ENCODE measurements around the gene SPRED2.

- no peak for TF ChIP-seq CTCF (IDR thresholded peaks at IDR 0.05; ENCODE audit: low read depth, low read length, missing input control)
- no peak for TF ChIP-seq RAD21 (IDR thresholded peaks at IDR 0.05)
- no peak for TF ChIP-seq REST (IDR thresholded peaks at IDR 0.05)
- TF ChIP-seq, protein P1, sequence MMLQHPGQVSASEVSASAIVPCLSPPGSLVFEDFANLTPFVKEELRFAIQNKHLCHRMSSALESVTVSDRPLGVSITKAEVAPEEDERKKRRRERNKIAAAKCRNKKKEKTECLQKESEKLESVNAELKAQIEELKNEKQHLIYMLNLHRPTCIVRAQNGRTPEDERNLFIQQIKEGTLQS (IDR thresholded peaks at IDR 0.05) = no peak
- TF ChIP-seq YY1 (IDR thresholded peaks at IDR 0.05) = no peak
- no peak for TF ChIP-seq JUND (IDR thresholded peaks at IDR 0.05)
- TF ChIP-seq EGR1 (IDR thresholded peaks at IDR 0.05; ENCODE audit: low read depth in 2 of 2) = no peak
- TF ChIP-seq TAF1 (conservative IDR thresholded peaks at IDR 0.05) = no peak
- TF ChIP-seq GABPA (IDR thresholded peaks at IDR 0.05 in 1 of 2, conservative IDR thresholded peaks at IDR 0.05 in 1 of 2) = no peak
- TF ChIP-seq FOXA1 (IDR thresholded peaks at IDR 0.05) = no peak
- TF ChIP-seq, protein P2, sequence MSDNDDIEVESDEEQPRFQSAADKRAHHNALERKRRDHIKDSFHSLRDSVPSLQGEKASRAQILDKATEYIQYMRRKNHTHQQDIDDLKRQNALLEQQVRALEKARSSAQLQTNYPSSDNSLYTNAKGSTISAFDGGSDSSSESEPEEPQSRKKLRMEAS (IDR thresholded peaks at IDR 0.05) = no peak
- TF ChIP-seq SP1 (IDR thresholded peaks at IDR 0.05) = no peak
Observed at GRCh38 chr2:65450393-65450792, 18.0 kb upstream of the SPRED2 start.
